Suppressor macrophage treated with lipopolysaccharide for 4 hours (primary cell): Measurements from ENCODE around the gene PNMA6F.
A peak's percentile ranks its signal among the peaks of the same experiment; 100 is the strongest.

Experiments used
- DNase-seq: peaks from one replicate; pipeline ENCODE4 v3.0.0-alpha.2; 2020

The PNMA6F gene

GRCh38 chrX:153321381-153322124 lies at the start of gene PNMA6F:
PNMA6F (minus strand) TSS chrX:153321767; CDS start chrX:153320674, 1,093 bp downstream.
- no peak for DNase-seq

GRCh38 chrX:153371256-153371655 lies 49.7 kb upstream of the PNMA6F start:
- DNase-seq: no peak

DNA sequence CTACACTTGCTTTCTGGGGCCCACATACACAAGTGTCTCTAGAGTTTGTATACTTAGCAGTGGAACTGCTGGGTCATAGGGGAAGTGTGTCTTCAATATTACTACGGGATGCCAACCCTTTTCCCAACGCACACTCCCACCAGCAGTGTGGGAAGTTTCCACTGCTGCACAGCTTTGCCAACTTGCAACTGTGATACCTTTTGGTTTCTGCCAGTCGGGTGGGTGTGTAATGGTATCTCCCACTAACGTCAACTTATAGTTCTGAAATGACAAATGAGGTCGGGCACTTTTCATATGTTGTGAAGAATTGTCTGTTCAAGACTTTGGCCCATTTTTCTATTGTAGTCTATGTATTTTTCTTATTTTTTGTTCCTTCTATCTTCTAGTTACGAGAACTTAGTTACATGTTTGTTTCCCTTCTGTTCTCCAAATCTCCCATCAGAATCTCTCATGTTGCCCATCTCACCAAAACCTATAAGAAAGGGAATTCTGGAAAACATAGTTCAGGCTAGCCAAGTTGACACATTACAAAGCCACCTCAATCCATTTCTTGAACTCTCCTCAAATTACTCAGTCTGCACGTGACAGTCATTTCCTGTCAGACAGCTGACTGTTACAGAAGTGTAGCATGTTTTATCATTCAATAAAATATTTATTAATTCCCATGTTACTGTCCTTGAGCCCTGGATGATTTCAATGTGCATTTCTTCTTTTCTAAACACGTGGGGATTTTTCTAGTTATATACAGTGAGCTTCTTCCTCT lies 48.9 kb upstream of the PNMA6F start:
- peak; percentile 1 for DNase-seq

DNA sequence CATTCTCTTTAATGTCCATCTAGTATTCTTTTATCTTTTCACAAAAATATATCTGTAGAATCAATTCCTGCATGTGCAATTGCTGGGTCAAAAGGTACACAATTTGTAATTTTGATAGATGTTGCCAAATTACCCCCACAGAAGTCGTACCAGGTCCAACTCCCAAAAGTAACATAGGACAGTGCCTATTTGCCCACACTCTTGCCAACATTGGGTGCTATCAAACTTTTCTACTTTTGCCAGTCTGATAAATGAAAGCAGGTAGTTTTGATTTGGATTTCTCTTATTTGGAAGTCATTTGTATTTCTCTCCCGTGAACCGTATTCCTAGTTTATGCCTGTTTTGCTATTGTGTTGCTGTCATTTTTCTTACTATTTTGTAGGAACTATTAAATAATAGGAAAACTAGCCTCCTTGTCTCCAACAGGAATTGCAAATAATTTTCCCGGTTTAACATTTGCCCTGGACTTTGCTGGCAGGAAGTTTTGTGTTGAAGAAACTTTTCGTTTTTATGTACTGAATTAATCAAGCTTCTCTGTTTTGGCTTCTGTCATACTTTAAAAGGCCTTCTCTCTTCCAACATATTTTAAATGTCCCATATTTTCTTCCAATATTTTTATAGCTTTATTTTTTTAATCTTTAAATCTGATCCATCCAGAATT lies 45.4 kb upstream of the PNMA6F start:
- no peak for DNase-seq

DNA sequence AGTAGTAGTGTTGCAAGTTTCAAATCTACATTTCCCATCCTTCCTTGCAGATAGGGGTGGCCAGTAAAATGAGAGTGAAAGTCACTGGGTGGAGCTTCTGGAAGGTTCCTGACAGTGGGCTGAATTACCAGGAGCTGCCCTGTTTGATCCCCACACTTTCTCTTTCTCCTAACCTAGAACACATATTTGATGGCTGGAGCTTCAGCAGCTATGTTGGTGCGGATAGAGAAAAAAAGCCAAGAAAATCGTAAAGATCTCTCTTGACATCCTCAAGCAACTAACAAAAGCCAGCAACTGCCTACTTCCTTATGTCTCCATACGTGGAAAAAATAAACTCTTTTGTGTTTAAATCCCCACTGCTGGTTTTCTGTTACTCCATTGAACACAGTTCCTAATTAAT lies 44.6 kb upstream of the PNMA6F start:
- DNase-seq: no peak

- no peak for DNase-seq
Observed at GRCh38 chrX:153365670-153366069, 44.1 kb upstream of the PNMA6F start.

- DNase-seq: no peak
Observed at GRCh38 chrX:153361781-153362397, 40.3 kb upstream of the PNMA6F start.

DNA sequence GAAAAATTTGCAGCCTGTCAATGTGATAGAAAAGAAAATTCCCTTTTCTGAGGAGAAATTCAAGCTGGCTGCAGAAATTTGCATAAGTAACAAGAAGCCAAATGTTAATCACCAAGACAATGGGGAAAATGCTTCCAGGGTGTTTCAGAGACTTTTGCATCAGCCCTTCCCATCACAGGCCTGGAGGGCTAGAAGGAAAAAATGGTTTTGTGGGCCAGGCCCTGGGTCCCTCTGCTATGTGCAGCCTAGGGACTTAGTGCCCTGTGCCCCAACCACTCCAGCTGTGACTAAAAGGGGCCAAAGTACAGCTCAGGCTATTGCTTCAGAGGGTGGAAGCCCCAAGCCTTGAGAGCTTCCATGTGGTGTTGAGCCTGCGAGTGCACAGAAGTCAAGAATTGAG lies 36.3 kb upstream of the PNMA6F start:
- DNase-seq: no peak

DNA sequence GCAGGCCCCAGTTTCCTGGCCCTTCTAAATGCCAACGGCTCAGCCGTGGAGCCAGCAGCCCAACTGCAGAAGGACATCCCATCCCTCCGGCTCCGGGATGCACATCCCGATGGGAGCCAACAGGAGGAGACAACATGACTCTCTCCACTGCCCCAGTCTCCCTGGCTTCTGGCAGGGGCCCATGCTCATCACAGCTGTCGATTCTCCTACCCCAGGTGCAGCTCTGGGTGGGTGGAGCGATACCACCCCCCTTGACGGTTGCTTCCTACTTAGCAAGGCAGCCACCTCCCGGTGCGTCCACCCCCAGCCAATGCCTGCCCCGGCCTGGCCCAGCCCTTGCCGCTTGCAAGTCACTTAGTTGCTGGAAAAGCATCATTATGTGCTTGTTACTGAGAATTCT lies 31.8 kb upstream of the PNMA6F start:
- no peak for DNase-seq

DNA sequence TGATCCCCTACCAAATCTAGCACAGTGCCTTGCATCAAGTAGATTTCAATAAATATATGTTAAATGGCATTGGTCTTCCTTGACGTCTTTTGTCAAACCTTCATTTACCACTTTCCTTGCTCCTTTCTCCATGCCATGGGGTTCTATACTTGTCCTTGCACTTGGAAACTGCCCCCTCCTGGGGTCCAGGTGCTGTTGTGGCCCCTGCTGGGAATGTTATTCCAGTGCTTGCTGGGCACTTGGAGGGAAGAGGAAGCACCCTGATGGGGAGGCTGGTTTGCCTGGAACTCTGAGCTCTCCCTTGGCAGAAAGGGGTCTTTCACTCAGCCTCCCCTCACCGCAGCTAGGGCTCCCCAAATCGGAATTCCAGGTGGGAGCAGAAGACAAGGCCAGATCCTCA lies 31.3 kb upstream of the PNMA6F start:
- no peak for DNase-seq

DNA sequence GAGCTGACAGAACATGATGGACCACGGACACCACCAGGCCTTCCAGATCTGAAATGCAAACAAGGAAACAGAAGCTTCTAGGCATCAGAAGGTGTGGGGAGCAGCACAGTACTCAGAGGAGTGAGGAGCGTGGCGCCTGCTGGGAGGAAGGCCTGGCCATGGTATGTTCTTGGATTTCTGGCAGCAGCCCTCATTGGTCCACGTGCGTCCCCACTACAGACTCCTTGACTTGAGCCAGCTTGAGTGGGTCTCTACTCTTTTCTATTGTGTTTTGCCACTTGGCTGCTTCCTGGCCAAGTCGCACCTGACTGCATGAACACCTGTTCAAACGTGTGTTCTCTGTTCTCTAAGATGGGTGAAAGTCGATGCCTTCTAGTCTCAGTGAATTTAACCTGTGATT lies 30.4 kb upstream of the PNMA6F start:
- DNase-seq: no peak

DNA sequence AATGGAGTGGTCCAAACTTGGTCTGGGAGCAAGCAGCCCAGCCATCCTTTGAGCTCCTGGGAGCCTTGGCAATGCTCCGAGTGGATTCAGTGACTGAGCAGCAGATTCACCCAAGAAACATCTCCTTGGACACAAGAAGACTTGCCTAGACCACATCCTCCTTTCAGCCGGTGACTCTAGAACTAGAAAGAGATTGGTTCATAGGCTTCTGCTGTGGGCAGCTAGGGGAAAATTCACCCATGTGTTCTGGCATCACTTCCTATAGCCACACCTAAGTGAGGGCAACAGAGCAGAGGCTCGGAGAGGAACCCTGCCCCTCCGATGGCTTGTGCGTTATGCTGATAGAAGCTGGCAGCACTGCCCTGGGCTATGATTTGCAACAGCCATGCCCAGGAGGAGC lies 28.4 kb upstream of the PNMA6F start:
- DNase-seq: no peak

GRCh38 chrX:153348421-153348820 lies 26.9 kb upstream of the PNMA6F start:
- DNase-seq: no peak

DNA sequence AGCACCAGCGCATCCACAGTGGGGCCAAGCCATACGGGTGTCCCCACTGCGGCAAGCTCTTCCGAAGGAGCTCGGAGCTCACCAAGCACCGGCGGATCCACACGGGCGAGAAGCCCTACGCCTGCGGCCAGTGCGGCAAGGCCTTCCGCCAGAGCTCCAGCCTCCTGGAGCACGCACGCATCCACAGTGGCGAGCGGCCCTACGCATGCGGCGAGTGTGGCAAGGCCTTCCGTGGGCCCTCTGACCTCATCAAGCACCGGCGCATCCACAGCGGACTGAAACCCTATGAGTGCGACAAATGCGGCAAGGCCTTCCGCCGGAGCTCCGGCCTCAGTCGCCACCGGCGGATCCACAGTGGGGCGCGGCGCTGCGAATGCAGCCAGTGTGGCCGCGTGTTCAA lies 26.0 kb upstream of the PNMA6F start:
- no peak for DNase-seq

- no peak for DNase-seq
Observed at GRCh38 chrX:153343674-153344073, 22.1 kb upstream of the PNMA6F start.

DNA sequence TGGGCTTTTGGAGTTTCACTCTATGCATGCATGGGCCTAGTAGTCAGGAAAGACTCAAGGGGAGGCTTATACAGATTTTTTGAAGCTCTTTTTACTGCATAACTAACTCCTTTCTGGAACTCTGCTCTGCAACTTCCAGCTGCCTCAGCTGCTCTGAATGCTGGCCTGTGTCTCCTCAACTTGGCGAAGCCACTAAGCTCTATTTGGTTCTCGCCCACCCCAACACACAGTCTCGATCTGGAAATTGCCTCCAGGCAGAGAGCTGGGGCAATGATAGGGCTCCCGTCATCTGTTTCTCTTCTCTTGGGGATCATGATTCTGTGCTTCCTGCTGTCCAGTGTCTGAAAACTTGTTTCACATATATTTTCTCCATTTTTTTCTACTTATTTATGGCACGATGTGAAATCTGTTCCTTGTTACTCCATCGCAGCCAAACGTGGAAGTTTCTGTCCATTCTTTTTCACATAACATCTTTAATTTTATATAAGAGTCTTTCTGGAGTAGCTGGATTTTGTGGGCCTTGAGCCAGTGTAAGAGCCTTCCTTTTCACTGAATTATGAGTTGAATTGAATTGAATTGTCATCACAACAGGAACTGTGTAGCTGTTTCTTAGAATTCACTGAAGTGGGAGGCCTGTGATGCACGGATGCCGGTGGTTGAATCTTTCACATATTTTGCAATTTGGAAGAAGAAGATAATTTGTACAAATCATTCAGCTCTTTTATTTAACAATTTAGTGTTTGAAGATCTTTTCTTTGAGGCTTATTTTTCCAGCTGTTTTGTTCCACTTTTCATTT lies 21.4 kb upstream of the PNMA6F start:
- DNase-seq: no peak

DNA sequence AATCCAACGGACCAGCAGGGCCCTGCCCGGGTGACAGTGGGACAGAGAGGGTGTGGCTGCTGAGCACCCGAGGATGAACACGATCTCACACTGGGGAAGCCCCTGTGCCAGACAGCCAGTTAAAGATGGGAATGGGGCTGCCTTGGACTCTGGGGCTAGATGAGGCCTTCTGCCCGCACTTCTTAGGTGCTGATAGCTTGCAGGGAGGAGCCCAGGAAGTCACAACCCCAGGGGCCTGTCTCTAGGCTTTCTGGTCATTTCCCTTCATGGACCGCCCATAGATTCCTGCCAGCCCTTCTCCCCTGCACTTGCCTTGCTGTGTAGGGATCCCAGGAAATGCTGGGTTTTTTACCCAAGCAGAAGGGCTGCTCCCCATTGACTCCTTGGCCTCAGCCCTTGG lies 18.5 kb upstream of the PNMA6F start:
- DNase-seq: no peak

- no peak for DNase-seq
Observed at GRCh38 chrX:153339662-153340061, 18.1 kb upstream of the PNMA6F start.

DNA sequence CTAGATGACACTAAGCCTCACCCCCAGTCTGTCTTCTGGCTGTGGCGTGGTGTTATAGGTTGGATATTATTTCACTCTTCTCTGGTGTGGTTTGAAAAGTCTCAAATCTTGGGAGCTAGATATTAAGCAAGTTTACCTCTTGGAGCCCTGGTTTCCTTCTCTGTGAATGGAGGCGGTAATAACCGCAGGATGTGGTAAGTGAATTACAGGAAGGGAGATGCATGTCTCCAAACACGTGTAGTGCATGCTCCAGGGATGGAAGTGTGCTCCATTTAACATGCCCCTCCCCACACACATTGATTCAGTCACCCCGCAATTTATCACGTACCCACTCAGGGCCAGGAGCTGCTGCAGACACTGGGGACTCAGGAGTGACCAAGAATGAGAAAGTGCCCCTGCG lies 17.3 kb upstream of the PNMA6F start:
- no peak for DNase-seq

DNA sequence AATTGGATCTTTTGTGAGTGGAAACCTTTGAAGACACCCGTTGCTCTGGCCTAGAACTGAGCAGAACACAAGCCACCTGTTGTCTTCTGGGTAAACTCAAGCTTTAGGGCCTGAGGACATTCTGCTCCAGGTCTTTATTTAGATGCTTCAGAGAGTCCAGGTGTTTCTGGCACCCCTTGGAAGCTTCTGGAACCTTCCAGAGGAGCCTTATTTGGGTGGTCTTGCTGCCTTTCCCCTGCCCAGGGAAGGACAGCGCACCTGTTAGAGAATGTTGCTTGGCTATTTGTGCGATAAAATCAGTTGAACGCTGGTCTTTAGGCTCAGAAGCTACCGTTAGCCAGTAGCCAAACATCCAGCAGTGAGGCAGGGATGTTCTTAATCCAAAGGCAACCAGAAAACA lies 15.4 kb upstream of the PNMA6F start:
- no peak for DNase-seq

DNA sequence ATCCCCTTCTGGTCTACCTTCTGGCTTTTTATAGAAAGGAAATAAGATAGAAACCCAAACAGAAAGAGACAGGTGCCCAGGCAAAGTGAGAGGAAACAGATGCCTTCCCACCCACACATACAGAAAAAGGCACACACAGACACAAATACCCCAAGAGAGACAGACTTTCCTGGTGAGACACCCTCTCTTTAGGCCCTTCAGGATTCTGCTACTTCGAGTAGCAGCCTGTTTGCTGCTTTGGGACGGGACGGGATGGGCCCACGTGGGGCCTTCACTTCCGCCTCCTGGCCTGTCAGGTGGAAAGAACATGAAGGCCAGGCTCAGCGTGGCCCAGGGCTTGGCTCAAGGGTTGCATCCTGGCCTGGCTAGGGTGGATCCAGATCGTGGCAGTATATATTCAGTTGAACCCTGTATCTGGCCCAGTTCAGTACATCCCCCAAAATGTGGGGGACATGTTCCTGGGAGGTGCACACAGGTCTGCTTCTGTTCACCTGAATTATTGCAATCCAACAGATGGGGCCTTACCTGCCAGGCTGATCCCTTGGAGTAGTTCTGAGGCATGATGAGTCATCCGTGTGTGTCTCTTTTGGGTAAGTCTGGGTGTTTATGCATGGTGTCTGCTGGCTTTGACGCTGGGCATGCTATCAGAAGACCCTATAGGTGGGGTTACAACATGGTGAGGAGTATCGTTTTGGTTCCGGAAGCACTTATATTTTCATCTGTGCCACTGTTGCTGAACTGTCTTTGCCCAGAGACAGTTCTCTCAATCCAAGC lies 14.7 kb upstream of the PNMA6F start:
- DNase-seq: no peak
